ENCODE results near the gene C1orf226. TPM values are rescaled to one million over a fixed set of nuclear protein-coding genes. Genes with fewer than 3 reads are reported as not detected.

C1orf226 gene
- total RNA-seq, 1 donor from 2014 or later, result 12.6 TPM

DNA sequence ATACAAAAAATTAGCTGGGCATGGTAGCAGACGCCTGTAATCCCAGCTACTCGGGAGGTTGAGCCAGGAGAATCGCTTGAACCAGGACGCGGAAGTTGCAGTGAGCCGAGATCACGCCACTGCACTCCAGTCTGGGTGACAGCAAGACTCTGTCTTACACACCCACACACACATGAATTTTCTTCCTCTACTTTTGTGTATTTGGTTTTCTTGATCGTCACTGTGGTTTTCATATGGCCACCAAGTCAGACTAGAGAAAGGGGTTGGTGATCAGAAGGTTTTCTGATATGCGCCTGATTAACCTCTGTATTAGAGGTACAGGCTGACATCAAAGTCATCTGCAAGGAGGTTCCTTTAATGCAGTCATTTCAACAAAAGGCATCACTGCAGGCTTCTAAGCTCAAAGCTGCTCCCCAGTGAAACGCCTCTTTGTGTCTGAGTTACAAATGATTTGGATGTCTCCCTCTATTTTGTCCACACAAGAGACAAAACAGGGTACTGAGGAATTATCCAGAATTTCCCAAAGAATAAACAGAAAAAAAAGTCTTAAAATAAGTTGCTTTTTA lies 19.3 kb downstream of the C1orf226 start:
- Mint-ChIP-seq H3K9me3 (no peaks in the 10 kb centered on the region), H3K4me1 (ENCODE audit: unreplicated experiment) (peaks cover 26% of the 10 kb centered on the region), H3K36me3 (no peaks in the 10 kb centered on the region), H3K4me3 (no peak overlapping the region), H3K27me3 (peaks cover 28% of the 10 kb centered on the region), H3K27ac (no peak overlapping the region)
- TF ChIP-seq, protein P1, sequence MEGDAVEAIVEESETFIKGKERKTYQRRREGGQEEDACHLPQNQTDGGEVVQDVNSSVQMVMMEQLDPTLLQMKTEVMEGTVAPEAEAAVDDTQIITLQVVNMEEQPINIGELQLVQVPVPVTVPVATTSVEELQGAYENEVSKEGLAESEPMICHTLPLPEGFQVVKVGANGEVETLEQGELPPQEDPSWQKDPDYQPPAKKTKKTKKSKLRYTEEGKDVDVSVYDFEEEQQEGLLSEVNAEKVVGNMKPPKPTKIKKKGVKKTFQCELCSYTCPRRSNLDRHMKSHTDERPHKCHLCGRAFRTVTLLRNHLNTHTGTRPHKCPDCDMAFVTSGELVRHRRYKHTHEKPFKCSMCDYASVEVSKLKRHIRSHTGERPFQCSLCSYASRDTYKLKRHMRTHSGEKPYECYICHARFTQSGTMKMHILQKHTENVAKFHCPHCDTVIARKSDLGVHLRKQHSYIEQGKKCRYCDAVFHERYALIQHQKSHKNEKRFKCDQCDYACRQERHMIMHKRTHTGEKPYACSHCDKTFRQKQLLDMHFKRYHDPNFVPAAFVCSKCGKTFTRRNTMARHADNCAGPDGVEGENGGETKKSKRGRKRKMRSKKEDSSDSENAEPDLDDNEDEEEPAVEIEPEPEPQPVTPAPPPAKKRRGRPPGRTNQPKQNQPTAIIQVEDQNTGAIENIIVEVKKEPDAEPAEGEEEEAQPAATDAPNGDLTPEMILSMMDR (conservative IDR thresholded peaks at IDR 0.05), result no peak
- no peak for DNase-seq (ENCODE audit: extremely low spot score, unreplicated experiment)

DNA sequence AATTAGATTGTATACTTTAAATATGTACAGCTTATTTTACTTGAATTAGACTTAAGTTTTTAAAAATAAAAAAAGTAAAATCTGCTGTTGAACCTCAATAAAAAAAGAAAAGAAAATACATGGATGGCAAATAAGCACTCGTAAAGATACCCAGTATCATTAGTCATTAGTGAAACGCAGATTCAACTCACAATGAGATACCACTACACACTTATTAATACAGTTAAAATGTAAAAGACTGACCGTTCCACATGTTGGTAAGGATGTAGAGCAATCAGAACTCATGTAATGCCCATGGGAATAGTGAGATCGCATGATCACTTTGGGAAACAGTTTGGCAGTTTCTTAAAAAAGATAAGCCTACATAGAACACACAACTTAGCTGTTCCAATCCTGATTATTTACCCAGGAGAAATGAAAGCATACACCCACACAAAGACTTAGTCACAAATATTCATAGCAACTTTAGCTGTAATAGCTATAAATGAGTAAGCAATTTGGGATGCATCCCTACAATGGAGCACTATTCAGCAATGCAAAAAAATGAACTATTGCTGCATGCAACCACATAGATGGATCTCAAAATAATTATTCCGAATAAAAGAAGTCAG lies 23.1 kb downstream of the C1orf226 start:
- no peaks in the 10 kb centered on the region for H3K9me3 Mint-ChIP-seq
- no peak overlapping the region for H3K4me3 Mint-ChIP-seq
- no peak for DNase-seq (ENCODE audit: extremely low spot score, unreplicated experiment)
- no peak overlapping the region for H3K27ac Mint-ChIP-seq
- TF ChIP-seq, protein P1 (conservative IDR thresholded peaks at IDR 0.05), result no peak
- H3K36me3 Mint-ChIP-seq, result no peaks in the 10 kb centered on the region
- H3K27me3 Mint-ChIP-seq, result no peaks in the 10 kb centered on the region
- peaks cover 6% of the 10 kb centered on the region for H3K4me1 Mint-ChIP-seq (ENCODE audit: unreplicated experiment)

DNA sequence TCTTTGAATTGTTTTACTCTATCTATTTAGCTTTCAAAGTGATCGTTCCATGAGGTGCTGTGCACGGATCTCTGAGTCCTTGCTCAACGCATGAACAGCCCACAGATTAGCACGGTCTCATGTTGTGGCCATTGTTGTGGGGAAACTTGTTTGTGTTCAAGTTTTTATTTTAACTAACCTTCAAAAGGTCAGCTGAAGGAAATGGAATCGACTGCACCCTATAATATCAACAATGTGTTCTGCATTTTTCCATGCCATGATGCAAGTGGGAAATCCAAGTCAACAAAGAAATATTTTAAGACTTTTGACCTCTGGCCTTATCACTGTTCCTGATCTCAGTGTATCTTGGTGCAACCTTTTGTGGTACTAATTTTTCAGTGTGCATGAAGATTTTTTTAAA lies 24.3 kb downstream of the C1orf226 start:
- peaks cover 2% of the 10 kb centered on the region for H3K4me1 Mint-ChIP-seq (ENCODE audit: unreplicated experiment)
- no peaks in the 10 kb centered on the region for H3K36me3 Mint-ChIP-seq
- H3K4me3 Mint-ChIP-seq, result no peak overlapping the region
- TF ChIP-seq, protein P1 (conservative IDR thresholded peaks at IDR 0.05), result no peak
- H3K27ac Mint-ChIP-seq, result no peak overlapping the region
- no peak for DNase-seq (ENCODE audit: extremely low spot score, unreplicated experiment)
- H3K27me3 Mint-ChIP-seq, result no peaks in the 10 kb centered on the region
- no peaks in the 10 kb centered on the region for H3K9me3 Mint-ChIP-seq

DNA sequence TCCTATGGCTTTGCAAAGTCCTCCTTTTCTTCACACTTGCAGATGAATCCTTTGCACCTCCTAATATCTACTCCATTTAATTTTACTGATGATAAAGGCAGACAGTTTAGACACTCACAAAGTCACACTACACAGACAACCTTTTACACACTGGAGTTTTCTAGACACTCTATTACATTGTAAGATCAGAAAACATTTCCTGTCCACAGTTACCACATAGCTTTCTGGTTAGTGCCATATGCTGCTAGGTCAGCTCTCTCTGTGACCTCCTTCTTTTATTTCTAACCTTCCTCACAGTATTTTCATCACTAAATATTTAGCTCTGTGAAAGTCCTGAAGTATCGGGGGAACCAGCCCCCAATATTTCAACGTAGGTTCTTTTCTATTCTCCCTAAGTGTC lies 25.3 kb downstream of the C1orf226 start:
- Mint-ChIP-seq H3K27me3 (no peaks in the 10 kb centered on the region), H3K36me3 (no peaks in the 10 kb centered on the region), H3K4me3 (no peak overlapping the region), H3K9me3 (no peaks in the 10 kb centered on the region), H3K4me1 (ENCODE audit: unreplicated experiment) (no peaks in the 10 kb centered on the region), H3K27ac (no peak overlapping the region)
- no peak for DNase-seq (ENCODE audit: extremely low spot score, unreplicated experiment)
- TF ChIP-seq, protein P1 (conservative IDR thresholded peaks at IDR 0.05), result no peak

DNA sequence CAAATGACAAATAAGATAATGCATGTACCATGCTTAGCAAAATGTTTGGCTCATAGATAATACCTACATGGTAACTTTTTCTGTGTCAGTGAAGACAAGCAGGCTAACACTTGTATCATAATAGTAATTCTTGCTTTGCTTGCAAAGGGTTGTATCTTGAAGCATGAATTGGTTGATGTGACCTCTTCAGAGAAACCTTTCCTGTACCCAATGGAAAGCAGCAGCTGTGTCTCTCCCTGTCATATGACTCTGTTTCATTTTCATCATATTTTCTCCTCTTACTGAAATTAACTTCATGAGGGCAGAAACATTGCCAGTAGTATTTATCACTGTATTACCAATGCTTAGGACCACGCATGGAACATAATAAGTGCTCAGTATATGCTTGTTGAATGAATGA lies 26.0 kb downstream of the C1orf226 start:
- DNase-seq (ENCODE audit: extremely low spot score, unreplicated experiment), result no peak
- Mint-ChIP-seq H3K4me3 (no peak overlapping the region), H3K36me3 (no peaks in the 10 kb centered on the region), H3K27ac (no peak overlapping the region), H3K9me3 (no peaks in the 10 kb centered on the region), H3K27me3 (no peaks in the 10 kb centered on the region), H3K4me1 (ENCODE audit: unreplicated experiment) (no peaks in the 10 kb centered on the region)
- TF ChIP-seq, protein P1 (conservative IDR thresholded peaks at IDR 0.05), result no peak

Data from type B pancreatic cell (in vitro differentiated cells).